Measurements from ENCODE around the gene DCANP1. TPM values are rescaled to one million over a fixed set of nuclear protein-coding genes. Genes with fewer than 3 reads are reported as not detected.

The DCANP1 gene
- total RNA-seq, 1 donor from 2014 or later = not detected

- ChIA-PET POLR2A (no interaction called here), CTCF (no interaction called here)
- Mint-ChIP-seq H3K4me3 (no peak overlapping the region), H3K27ac (no peak overlapping the region), H3K9me3 (no peaks in the 10 kb centered on the region), H3K27me3 (peaks cover 23% of the 10 kb centered on the region), H3K36me3 (ENCODE audit: low read depth) (no peaks in the 10 kb centered on the region), H3K4me1 (no peaks in the 10 kb centered on the region)
- no peak for ATAC-seq (ENCODE audit: low read depth)
- no peak for DNase-seq
- intact Hi-C loops (cut with micrococcal nuclease) = no loop called here
- no peak for TF ChIP-seq CTCF (IDR thresholded peaks at IDR 0.05)
Measured at GRCh38 chr5:135448071-135448739, 1.1 kb upstream of the DCANP1 start.

- no peak for TF ChIP-seq CTCF (IDR thresholded peaks at IDR 0.05)
- Mint-ChIP-seq H3K27me3 (peaks cover 31% of the 10 kb centered on the region), H3K9me3 (no peaks in the 10 kb centered on the region), H3K27ac (no peak overlapping the region), H3K36me3 (ENCODE audit: low read depth) (no peaks in the 10 kb centered on the region), H3K4me1 (peaks cover 6% of the 10 kb centered on the region), H3K4me3 (no peak overlapping the region)
- no peak for ATAC-seq (ENCODE audit: low read depth)
- DNase-seq = no peak
- CTCF ChIA-PET = interaction anchor here (1.3 to 2.2 kb wide), 2 partner anchors 11 to 12 kb away, joined by 3 to 7 read pairs; no protein-coding TSS in a partner anchor
- POLR2A ChIA-PET = no interaction called here
- intact Hi-C loops (cut with micrococcal nuclease) = no loop called here
Measured at GRCh38 chr5:135446615-135447014, 533 bp downstream of the DCANP1 start.

- DNase-seq = no peak
- Mint-ChIP-seq H3K36me3 (ENCODE audit: low read depth) (no peaks in the 10 kb centered on the region), H3K4me1 (peaks cover 7% of the 10 kb centered on the region), H3K9me3 (no peaks in the 10 kb centered on the region), H3K27ac (no peak overlapping the region), H3K27me3 (peaks cover 31% of the 10 kb centered on the region), H3K4me3 (no peak overlapping the region)
- ChIA-PET POLR2A (no interaction called here), CTCF (interaction anchor here (1.3 to 2.2 kb wide), 2 partner anchors 11 to 13 kb away, joined by 3 to 7 read pairs; no protein-coding TSS in a partner anchor)
- intact Hi-C loops (cut with micrococcal nuclease) = no loop called here
- ATAC-seq (ENCODE audit: low read depth) = no peak
- TF ChIP-seq CTCF (IDR thresholded peaks at IDR 0.05) = no peak
Measured at GRCh38 chr5:135446206-135446605, 942 bp downstream of the DCANP1 start.

DNA sequence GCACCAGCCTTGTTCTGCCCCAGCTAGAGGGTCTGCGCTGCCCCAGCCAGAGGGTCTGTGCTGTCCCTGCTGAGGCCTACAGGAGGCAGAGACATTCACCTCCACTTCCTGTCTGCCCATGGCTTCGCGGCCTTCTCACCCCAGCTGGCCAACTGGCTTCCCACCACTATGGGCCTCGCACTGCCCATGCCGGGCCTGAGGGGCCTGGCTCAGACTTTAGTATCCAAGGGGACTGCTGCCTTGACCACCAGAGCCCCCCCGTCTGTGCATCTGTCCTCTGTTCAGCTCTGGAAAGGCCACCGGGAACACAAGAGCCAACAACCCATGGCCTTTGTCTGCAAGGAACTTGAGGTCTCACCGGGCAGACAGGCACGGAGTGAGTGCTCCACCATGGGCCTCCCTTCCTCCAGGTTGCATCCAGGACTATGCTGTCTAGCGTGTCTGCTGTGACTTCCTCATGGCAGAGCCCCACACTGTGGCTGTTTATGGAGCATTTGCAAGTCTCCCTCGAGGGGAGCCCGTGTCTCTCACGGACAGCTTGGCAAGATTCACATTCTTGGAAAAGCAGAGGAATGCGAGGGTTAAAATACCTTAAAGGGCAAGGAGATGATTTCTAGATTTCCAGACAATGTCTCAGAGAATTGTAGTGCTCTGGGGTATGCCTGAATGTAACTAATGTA, 1.7 kb downstream of the DCANP1 start:
- Mint-ChIP-seq H3K27ac (no peak overlapping the region), H3K27me3 (peaks cover 31% of the 10 kb centered on the region), H3K4me1 (peaks cover 8% of the 10 kb centered on the region), H3K4me3 (no peak overlapping the region), H3K36me3 (ENCODE audit: low read depth) (no peaks in the 10 kb centered on the region), H3K9me3 (no peaks in the 10 kb centered on the region)
- no peak for TF ChIP-seq CTCF (IDR thresholded peaks at IDR 0.05)
- DNase-seq = no peak
- intact Hi-C loops (cut with micrococcal nuclease) = no loop called here
- ATAC-seq (ENCODE audit: low read depth) = no peak
- POLR2A ChIA-PET = no interaction called here
- CTCF ChIA-PET = interaction anchor here (2.2 kb wide), 1 partner anchor 12 kb away, joined by 7 read pairs; no protein-coding TSS in a partner anchor

GRCh38 chr5:135444881-135445280, 2.3 kb downstream of the DCANP1 start:
- ChIA-PET POLR2A (no interaction called here), CTCF (interaction anchor here (1.0 kb wide), 1 partner anchor 11 kb away, joined by 3 read pairs; no protein-coding TSS in a partner anchor)
- H3K27ac Mint-ChIP-seq = no peak overlapping the region
- intact Hi-C loops (cut with micrococcal nuclease) = no loop called here
- no peak overlapping the region for H3K4me3 Mint-ChIP-seq
- H3K9me3 Mint-ChIP-seq = no peaks in the 10 kb centered on the region
- H3K27me3 Mint-ChIP-seq = peaks cover 31% of the 10 kb centered on the region
- no peak for TF ChIP-seq CTCF (IDR thresholded peaks at IDR 0.05)
- peaks cover 8% of the 10 kb centered on the region for H3K4me1 Mint-ChIP-seq
- DNase-seq (no peak), ATAC-seq (ENCODE audit: low read depth) (no peak)
- no peaks in the 10 kb centered on the region for H3K36me3 Mint-ChIP-seq (ENCODE audit: low read depth)

Measured in activated B cell treated with CpG ODN at 0.5 μM for 24 hours (primary cell).